ENCODE data around the gene HCRTR1. TPM values are rescaled to one million over a fixed set of nuclear protein-coding genes. Genes with fewer than 3 reads are reported as not detected.

HCRTR1 gene
- total and polyA plus RNA-seq, 10 donors = 0.06 TPM; not detected in 9

GRCh38 chr1:31666263-31666963 is 48.9 kb downstream of the HCRTR1 start:
- Histone ChIP-seq H3K4me1 (peaks cover 10 to 41% (median 21%) of the 10 kb centered on the region in 6 donors), H3K4me3 (no peak overlapping the region), H3K27me3 (replicated peaks in 1 of 7) (peaks cover 0 to 41% (median 5%) of the 10 kb centered on the region in 7 donors), H3K9me3 (no peaks in the 10 kb centered on the region), H3K36me3 (no peaks in the 10 kb centered on the region), H3K27ac (no peak overlapping the region)
- WGBS, 5 donors = 64 to 77% (median 69%) methylated on average over 10 of the region's 10 CpGs
- TF ChIP-seq POLR2A (IDR thresholded peaks at IDR 0.05) (no peak), POLR2AphosphoS5 (IDR thresholded peaks at IDR 0.05) (no peak), CTCF (IDR thresholded peaks at IDR 0.05 in 8 of 11, conservative IDR thresholded peaks at IDR 0.05 in 3 of 11) (no peak)
- DNase-seq = no peak
- intact Hi-C loops (cut with DNase I; ENCODE audit: low total_unique reads) = loop anchor here (10.0 kb wide), 1 partner anchor 48 kb away; no protein-coding TSS in a partner anchor

GRCh38 chr1:31667065-31667785 is 49.7 kb downstream of the HCRTR1 start:
- intact Hi-C loops (cut with DNase I; ENCODE audit: low total_unique reads) = loop anchor here (10.0 kb wide), 1 partner anchor 48 kb away; no protein-coding TSS in a partner anchor
- Histone ChIP-seq H3K27ac (no peak overlapping the region), H3K4me3 (no peak overlapping the region), H3K27me3 (replicated peaks in 1 of 7) (peaks cover 0 to 42% (median 5%) of the 10 kb centered on the region in 7 donors), H3K36me3 (no peaks in the 10 kb centered on the region), H3K9me3 (no peaks in the 10 kb centered on the region), H3K4me1 (peaks cover 10 to 46% (median 24%) of the 10 kb centered on the region in 6 donors)
- DNase-seq = no peak
- TF ChIP-seq POLR2AphosphoS5 (IDR thresholded peaks at IDR 0.05) (no peak), CTCF (IDR thresholded peaks at IDR 0.05 in 8 of 11, conservative IDR thresholded peaks at IDR 0.05 in 3 of 11) (no peak), POLR2A (IDR thresholded peaks at IDR 0.05) (no peak)
- WGBS, 5 donors = 76 to 93% (median 85%) methylated on average over 8 to 19 of the region's 19 CpGs

GRCh38 chr1:31668303-31668883 is 50.9 kb downstream of the HCRTR1 start:
- TF ChIP-seq CTCF (IDR thresholded peaks at IDR 0.05 in 8 of 11, conservative IDR thresholded peaks at IDR 0.05 in 3 of 11) = no peak
- no peak for TF ChIP-seq POLR2AphosphoS5 (IDR thresholded peaks at IDR 0.05)
- no peak for TF ChIP-seq POLR2A (IDR thresholded peaks at IDR 0.05)
- intact Hi-C loops (cut with DNase I; ENCODE audit: low total_unique reads) = loop anchor here (10.0 kb wide), 1 partner anchor 46 kb away; no protein-coding TSS in a partner anchor
- H3K9me3 ChIP-seq = no peaks in the 10 kb centered on the region
- H3K4me3 ChIP-seq = no peak overlapping the region
- no peak overlapping the region for H3K27ac ChIP-seq
- H3K27me3 ChIP-seq (replicated peaks in 1 of 7) = peaks cover 0 to 37% (median 5%) of the 10 kb centered on the region in 7 donors
- peaks cover 10 to 46% (median 24%) of the 10 kb centered on the region in 6 donors for H3K4me1 ChIP-seq
- no peaks in the 10 kb centered on the region for H3K36me3 ChIP-seq
- no peak for DNase-seq
- WGBS, 5 donors = 81 to 90% (median 83%) methylated on average over 9 to 11 of the region's 11 CpGs

Measured in spleen (tissue), 11 donors.